ENCODE measurements around the gene DBN1.

The DBN1 gene

DNA sequence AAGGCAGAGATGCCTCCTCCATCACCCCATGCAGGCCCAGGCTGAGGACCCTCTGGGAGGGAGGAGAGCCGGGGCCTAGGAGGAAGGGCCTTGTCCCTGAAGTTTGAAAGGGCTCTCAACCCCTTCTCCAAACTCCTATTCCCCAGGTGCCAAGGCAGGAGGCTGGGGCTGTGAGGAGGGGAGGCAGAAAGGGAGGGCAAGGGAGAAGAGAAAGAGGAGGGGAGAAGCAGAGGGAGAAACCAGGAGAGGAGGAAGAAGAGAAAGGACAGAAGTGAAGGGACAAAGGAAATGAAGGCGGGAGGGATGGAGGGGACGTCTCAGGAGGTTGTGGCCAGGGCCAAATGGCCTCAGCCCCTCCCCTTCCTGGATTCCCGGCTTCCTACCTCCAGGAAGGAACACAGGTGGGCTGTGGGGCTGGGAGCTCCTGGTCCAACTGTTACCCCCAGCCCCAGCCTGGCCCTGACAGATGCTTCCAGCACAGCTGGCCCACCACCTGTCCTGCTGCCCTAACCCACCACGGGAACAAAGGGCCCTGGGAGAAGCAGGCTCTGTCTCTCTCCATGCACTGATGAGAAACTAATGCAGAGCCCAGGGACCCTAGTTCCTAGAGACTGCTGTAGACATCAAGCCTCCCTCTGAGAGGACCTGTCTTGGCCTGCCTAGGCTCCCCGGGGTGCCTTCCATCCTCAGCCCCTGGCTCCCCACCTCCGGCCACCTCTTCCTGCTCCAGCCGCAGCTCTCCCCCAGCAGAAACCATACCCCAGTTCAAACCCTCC, 3.5 kb downstream of the DBN1 start:
- TF ChIP-seq, protein P1, sequence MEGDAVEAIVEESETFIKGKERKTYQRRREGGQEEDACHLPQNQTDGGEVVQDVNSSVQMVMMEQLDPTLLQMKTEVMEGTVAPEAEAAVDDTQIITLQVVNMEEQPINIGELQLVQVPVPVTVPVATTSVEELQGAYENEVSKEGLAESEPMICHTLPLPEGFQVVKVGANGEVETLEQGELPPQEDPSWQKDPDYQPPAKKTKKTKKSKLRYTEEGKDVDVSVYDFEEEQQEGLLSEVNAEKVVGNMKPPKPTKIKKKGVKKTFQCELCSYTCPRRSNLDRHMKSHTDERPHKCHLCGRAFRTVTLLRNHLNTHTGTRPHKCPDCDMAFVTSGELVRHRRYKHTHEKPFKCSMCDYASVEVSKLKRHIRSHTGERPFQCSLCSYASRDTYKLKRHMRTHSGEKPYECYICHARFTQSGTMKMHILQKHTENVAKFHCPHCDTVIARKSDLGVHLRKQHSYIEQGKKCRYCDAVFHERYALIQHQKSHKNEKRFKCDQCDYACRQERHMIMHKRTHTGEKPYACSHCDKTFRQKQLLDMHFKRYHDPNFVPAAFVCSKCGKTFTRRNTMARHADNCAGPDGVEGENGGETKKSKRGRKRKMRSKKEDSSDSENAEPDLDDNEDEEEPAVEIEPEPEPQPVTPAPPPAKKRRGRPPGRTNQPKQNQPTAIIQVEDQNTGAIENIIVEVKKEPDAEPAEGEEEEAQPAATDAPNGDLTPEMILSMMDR (IDR thresholded peaks at IDR 0.05; ENCODE audit: insufficient read depth, low read length, missing control alignments) = no peak
- DNase-seq (ENCODE audit: low read depth, low spot score) = no peak
- CTCF ChIA-PET = interaction anchor here (1.2 to 16.8 kb wide), 8 partner anchors 12 to 151 kb away, joined by 4 to 261 read pairs (median 8); partner anchors contain the start of gene PDLIM7
- peak overlapping the region; percentile 89 for H3K4me3 ChIP-seq (ENCODE audit: low read depth, low read length)
- POLR2A ChIA-PET = interaction anchor here (0.9 to 15.8 kb wide), 8 partner anchors 9 to 28 kb away, joined by 3 to 401 read pairs (median 4); partner anchors contain the start of gene PDLIM7

DNA sequence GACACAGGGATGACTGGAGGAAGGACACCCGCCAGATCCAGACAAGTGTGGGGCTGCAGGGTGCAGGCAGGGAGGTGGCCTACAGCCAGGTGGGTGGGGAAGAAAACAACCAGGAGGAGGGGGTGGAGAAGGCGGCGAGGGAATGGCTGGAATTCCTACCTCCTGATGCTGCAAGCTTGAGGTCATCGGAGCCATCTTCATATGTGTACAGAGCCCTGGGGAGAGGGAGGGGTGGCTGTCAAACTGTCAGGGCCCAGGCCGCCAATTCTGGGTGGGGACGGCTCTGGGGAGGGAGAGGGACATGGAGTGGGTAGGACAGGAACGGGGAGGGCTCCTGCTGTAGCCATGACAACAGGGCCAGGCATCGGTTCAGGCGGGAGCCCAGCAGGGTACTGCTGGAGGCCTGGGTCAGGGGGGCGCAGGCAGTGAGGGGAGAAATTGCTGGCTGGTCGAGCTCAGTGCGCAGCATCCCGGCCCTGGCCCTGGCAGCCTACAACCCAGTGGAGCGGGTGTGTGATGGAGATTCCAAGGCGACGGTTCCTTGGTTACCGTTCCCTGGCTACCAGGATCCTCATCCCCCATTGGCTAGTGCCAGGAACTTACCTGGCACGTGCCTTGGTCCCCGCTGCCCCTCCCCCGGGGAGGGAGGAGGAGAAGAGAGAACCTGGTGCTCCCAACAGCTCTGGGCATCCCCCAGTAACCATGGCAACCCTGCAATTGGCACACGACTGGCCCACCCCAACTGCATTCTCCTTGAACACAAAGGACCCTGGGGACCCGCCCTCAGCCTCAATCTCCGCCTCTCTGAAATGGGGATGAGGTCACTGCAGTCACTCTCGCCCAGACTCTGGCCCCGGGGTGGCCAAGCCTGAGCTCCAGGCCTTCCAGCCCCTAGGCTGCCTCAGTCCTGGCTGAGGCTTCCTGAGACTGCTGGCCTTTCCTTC, 4.5 kb downstream of the DBN1 start:
- H3K4me3 ChIP-seq (ENCODE audit: low read depth, low read length) = no peak overlapping the region
- ChIA-PET POLR2A (interaction anchor here (0.5 to 4.9 kb wide), 8 partner anchors 8 to 322 kb away, joined by 3 to 37 read pairs (median 4); partner anchors contain the start of gene PDLIM7), CTCF (interaction anchor here (1.2 to 16.8 kb wide), 7 partner anchors 13 to 356 kb away, joined by 4 to 261 read pairs (median 10); partner anchors contain the start of gene PDLIM7)
- DNase-seq (ENCODE audit: low read depth, low spot score) = no peak
- TF ChIP-seq, protein P1 (IDR thresholded peaks at IDR 0.05; ENCODE audit: insufficient read depth, low read length, missing control alignments) = no peak

DNA sequence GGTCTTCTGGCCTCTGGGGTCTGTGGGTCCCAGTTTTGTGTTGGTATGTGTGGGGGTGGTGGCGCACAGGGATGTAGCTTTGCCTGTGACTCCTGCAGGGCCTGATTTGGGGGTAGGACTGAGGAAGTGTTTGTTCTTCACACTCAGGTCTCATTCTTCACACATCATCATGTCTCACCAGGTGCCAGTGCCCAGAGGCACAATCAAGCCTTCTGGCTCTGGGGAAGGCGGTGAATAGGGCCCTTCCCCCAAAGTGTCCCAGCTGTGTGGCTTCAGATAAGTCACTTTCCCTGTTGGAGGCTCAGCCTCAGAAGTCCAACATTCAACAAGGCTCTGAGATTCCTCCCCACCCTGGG, 5.1 kb downstream of the DBN1 start:
- ChIA-PET POLR2A (interaction anchor here (0.8 to 4.9 kb wide), 5 partner anchors 9 to 37 kb away, joined by 3 to 37 read pairs (median 4); no protein-coding TSS in a partner anchor), CTCF (interaction anchor here (1.2 to 16.8 kb wide), 5 partner anchors 13 to 356 kb away, joined by 4 to 261 read pairs (median 26); partner anchors contain the start of gene PDLIM7)
- no peak for DNase-seq (ENCODE audit: low read depth, low spot score)
- TF ChIP-seq, protein P1 (IDR thresholded peaks at IDR 0.05; ENCODE audit: insufficient read depth, low read length, missing control alignments) = no peak
- H3K4me3 ChIP-seq (ENCODE audit: low read depth, low read length) = no peak overlapping the region

DNA sequence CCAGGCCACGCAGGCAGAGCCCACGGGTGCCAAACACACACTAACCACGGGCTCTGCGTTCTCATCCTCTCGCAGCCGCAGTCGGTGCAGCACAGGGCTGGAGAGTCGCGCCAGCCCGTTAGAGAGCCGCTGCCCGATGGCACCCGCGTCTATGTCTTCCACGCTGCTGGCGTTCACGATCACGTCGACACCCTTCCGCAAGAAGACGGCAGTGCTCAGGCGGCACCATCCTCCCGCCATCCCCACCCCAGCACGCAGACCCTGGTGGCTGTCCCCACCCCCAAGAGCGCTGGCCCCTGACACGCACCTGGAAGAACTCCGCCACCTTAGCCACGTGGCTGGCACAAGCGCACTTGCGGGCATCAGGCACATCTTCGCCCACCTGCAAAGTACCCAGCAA, 6.0 kb downstream of the DBN1 start:
- POLR2A ChIA-PET = interaction anchor here (2.2 to 4.9 kb wide), 2 partner anchors 9 to 10 kb away, joined by 7 to 37 read pairs; no protein-coding TSS in a partner anchor
- CTCF ChIA-PET = interaction anchor here (4.9 to 16.8 kb wide), 3 partner anchors 12 to 28 kb away, joined by 60 to 261 read pairs (median 168); partner anchors contain the start of gene PDLIM7
- TF ChIP-seq, protein P1 (IDR thresholded peaks at IDR 0.05; ENCODE audit: insufficient read depth, low read length, missing control alignments) = no peak
- no peak overlapping the region for H3K4me3 ChIP-seq (ENCODE audit: low read depth, low read length)
- no peak for DNase-seq (ENCODE audit: low read depth, low spot score)

DNA sequence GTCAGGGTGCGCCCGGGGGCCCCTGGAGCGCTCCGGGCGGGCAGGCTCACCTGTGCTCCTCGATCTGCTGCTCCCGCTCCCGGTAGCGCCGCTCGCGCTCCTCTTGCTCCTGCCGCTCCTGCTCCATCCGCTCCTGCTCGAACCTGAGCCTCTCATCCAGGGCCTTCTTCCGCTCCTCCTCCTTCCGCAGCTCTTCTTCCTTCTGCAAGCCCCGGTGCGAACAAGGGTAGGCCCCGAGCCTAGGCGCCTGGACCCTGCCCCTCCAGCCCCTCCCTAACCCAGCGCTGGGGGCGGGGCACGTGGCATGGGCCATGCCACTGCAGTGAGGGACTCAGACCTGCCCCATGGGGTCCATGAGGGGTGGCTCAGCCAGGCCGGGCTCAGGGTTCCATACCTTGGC, 6.6 kb downstream of the DBN1 start:
- ChIA-PET CTCF (interaction anchor here (4.9 kb wide), 1 partner anchor 12 kb away, joined by 60 read pairs; no protein-coding TSS in a partner anchor), POLR2A (interaction anchor here (2.2 kb wide), 1 partner anchor 9 kb away, joined by 7 read pairs; no protein-coding TSS in a partner anchor)
- H3K4me3 ChIP-seq (ENCODE audit: low read depth, low read length) = no peak overlapping the region
- no peak for DNase-seq (ENCODE audit: low read depth, low spot score)
- TF ChIP-seq, protein P1 (IDR thresholded peaks at IDR 0.05; ENCODE audit: insufficient read depth, low read length, missing control alignments) = no peak

All from AG04449 (cell line).